DOHH2 (cell line): ENCODE data around the gene RAMP1.

Source experiments
- EZH2phosphoT487 ChIP-seq: fragments of 200-600 bp; sonication (generic); IDR thresholded peaks from 2 replicates; pipeline ENCODE4 v1.6.1; 2017; ENCODE audit warnings: borderline replicate concordance, mild to moderate bottlenecking, antibody characterized with exemption, low read length, moderate library complexity, mixed read lengths
- TF ChIP-seq, protein P1 (sequence below): fragments of 200-600 bp; sonication (generic); IDR thresholded peaks from one replicate; pipeline ENCODE4 v1.5.1; 2014; ENCODE audit warnings: antibody characterized with exemption, mild to moderate bottlenecking, low read depth, low read length; ENCODE audit not compliant: poor library complexity, severe bottlenecking

DNA sequence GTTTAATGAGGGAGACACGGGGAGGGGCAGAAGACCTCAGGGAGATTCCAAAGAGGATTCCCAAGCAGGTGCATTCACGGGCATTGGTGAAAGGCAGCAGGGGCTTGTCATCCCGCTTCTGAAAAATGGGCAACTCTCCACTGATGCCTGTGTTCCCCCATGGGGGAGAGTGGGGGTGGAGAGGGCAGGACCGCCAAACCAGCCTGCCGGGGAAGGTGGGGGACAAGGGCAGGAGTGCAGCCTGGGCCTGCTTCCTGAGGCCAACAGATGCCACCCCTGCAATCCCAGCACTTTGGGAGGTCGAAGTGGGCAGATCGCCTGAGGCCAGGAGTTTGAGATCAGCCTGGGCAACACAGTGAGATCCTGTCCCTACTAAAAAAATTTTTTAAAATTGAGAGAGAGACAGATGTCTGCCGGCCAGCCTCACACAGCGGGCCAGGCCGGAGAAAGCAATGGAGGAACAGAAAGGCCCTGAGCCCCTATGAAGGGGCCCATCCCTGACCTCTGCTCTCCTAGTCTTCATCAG is 62.6 kb downstream of the RAMP1 start:
- TF ChIP-seq, protein P1, sequence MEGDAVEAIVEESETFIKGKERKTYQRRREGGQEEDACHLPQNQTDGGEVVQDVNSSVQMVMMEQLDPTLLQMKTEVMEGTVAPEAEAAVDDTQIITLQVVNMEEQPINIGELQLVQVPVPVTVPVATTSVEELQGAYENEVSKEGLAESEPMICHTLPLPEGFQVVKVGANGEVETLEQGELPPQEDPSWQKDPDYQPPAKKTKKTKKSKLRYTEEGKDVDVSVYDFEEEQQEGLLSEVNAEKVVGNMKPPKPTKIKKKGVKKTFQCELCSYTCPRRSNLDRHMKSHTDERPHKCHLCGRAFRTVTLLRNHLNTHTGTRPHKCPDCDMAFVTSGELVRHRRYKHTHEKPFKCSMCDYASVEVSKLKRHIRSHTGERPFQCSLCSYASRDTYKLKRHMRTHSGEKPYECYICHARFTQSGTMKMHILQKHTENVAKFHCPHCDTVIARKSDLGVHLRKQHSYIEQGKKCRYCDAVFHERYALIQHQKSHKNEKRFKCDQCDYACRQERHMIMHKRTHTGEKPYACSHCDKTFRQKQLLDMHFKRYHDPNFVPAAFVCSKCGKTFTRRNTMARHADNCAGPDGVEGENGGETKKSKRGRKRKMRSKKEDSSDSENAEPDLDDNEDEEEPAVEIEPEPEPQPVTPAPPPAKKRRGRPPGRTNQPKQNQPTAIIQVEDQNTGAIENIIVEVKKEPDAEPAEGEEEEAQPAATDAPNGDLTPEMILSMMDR: no peak
- no peak for TF ChIP-seq EZH2phosphoT487
